Measurements from ENCODE around the gene TMUB1. TPM values are rescaled to one million over a fixed set of nuclear protein-coding genes. Genes with fewer than 3 reads are reported as not detected.

TMUB1 gene
- polyA plus RNA-seq, 4 donors = 66.4 to 144 (median 77.2) TPM

- Histone ChIP-seq H3K27me3 (ENCODE audit: control insufficient read depth in 3 of 3, insufficient read depth in 3 of 3, low read length in 3 of 3) (no peaks in the 10 kb centered on the region), H3K27ac (ENCODE audit: low read depth in 1 of 3, low read length in 2 of 3) (peak overlapping the region in 2 of 3 donors; percentile 20 to 59), H3K4me1 (ENCODE audit: control insufficient read depth in 3 of 3, insufficient read depth in 2 of 3, low read depth in 1 of 3, low read length in 2 of 3) (peaks cover 0 to 29% (median 0%) of the 10 kb centered on the region in 3 donors), H3K36me3 (ENCODE audit: control insufficient read depth in 3 of 3, insufficient read depth in 2 of 3, low read depth in 1 of 3, low read length in 3 of 3) (peaks cover 6 to 88% (median 9%) of the 10 kb centered on the region in 3 donors), H3K9me3 (ENCODE audit: control insufficient read depth in 2 of 2, insufficient read depth in 1 of 2, low read depth in 1 of 2, low read length in 1 of 2) (peaks cover 0 to 17% of the 10 kb centered on the region in 2 donors), H3K4me3 (ENCODE audit: low read depth in 1 of 3, low read length in 3 of 3) (no peak overlapping the region)
- DNase-seq (peak; percentile 30 to 71), FAIRE-seq (no peak)
- 66 to 78% (median 70%) methylated on average over 23 to 28 of the region's 28 CpGs for WGBS, 3 donors
These were observed 46.0 kb upstream of the TMUB1 start for GRCh38 chr7:151129117-151129959.

GRCh38 chr7:151128716-151129115 lies 45.4 kb upstream of the TMUB1 start:
- peaks cover 0 to 17% of the 10 kb centered on the region in 2 donors for H3K9me3 ChIP-seq (ENCODE audit: control insufficient read depth in 2 of 2, insufficient read depth in 1 of 2, low read depth in 1 of 2, low read length in 1 of 2)
- H3K27me3 ChIP-seq (ENCODE audit: control insufficient read depth in 3 of 3, insufficient read depth in 3 of 3, low read length in 3 of 3) = no peaks in the 10 kb centered on the region
- no peak overlapping the region for H3K27ac ChIP-seq (ENCODE audit: low read depth in 1 of 3, low read length in 2 of 3)
- no peak for DNase-seq
- H3K36me3 ChIP-seq (ENCODE audit: control insufficient read depth in 3 of 3, insufficient read depth in 2 of 3, low read depth in 1 of 3, low read length in 3 of 3) = peaks cover 6 to 87% (median 9%) of the 10 kb centered on the region in 3 donors
- FAIRE-seq = no peak
- 89 to 91% (median 91%) methylated on average over 8 of the region's 8 CpGs for WGBS, 3 donors
- H3K4me1 ChIP-seq (ENCODE audit: control insufficient read depth in 3 of 3, insufficient read depth in 2 of 3, low read depth in 1 of 3, low read length in 2 of 3) = peaks cover 0 to 29% (median 0%) of the 10 kb centered on the region in 3 donors
- no peak overlapping the region for H3K4me3 ChIP-seq (ENCODE audit: low read depth in 1 of 3, low read length in 3 of 3)

- H3K4me1 ChIP-seq (ENCODE audit: control insufficient read depth in 3 of 3, insufficient read depth in 2 of 3, low read depth in 1 of 3, low read length in 2 of 3) = peaks cover 0 to 29% (median 0%) of the 10 kb centered on the region in 3 donors
- H3K4me3 ChIP-seq (ENCODE audit: low read depth in 1 of 3, low read length in 3 of 3) = no peak overlapping the region
- no peaks in the 10 kb centered on the region for H3K27me3 ChIP-seq (ENCODE audit: control insufficient read depth in 3 of 3, insufficient read depth in 3 of 3, low read length in 3 of 3)
- no peak for DNase-seq
- FAIRE-seq = no peak
- H3K36me3 ChIP-seq (ENCODE audit: control insufficient read depth in 3 of 3, insufficient read depth in 2 of 3, low read depth in 1 of 3, low read length in 3 of 3) = peaks cover 6 to 87% (median 9%) of the 10 kb centered on the region in 3 donors
- peaks cover 0 to 11% of the 10 kb centered on the region in 2 donors for H3K9me3 ChIP-seq (ENCODE audit: control insufficient read depth in 2 of 2, insufficient read depth in 1 of 2, low read depth in 1 of 2, low read length in 1 of 2)
- no peak overlapping the region for H3K27ac ChIP-seq (ENCODE audit: low read depth in 1 of 3, low read length in 2 of 3)
- 81 to 87% (median 85%) methylated on average over 12 to 14 of the region's 14 CpGs for WGBS, 3 donors
These were observed 44.9 kb upstream of the TMUB1 start for GRCh38 chr7:151128144-151128543.

GRCh38 chr7:151126491-151127137 lies 43.3 kb upstream of the TMUB1 start:
- no peak for FAIRE-seq
- Histone ChIP-seq H3K9me3 (ENCODE audit: control insufficient read depth in 2 of 2, insufficient read depth in 1 of 2, low read depth in 1 of 2, low read length in 1 of 2) (no peaks in the 10 kb centered on the region), H3K27ac (ENCODE audit: low read depth in 1 of 3, low read length in 2 of 3) (no peak overlapping the region), H3K4me3 (ENCODE audit: low read depth in 1 of 3, low read length in 3 of 3) (no peak overlapping the region), H3K27me3 (ENCODE audit: control insufficient read depth in 3 of 3, insufficient read depth in 3 of 3, low read length in 3 of 3) (no peaks in the 10 kb centered on the region), H3K36me3 (ENCODE audit: control insufficient read depth in 3 of 3, insufficient read depth in 2 of 3, low read depth in 1 of 3, low read length in 3 of 3) (peaks cover 0 to 86% (median 5%) of the 10 kb centered on the region in 3 donors), H3K4me1 (ENCODE audit: control insufficient read depth in 3 of 3, insufficient read depth in 2 of 3, low read depth in 1 of 3, low read length in 2 of 3) (peaks cover 0 to 29% (median 0%) of the 10 kb centered on the region in 3 donors)
- WGBS, 3 donors = 40 to 68% (median 48%) methylated on average over 15 to 19 of the region's 19 CpGs
- peak in 1 of 2 donors; percentile 73 for DNase-seq

- Histone ChIP-seq H3K27ac (ENCODE audit: low read depth in 1 of 3, low read length in 2 of 3) (no peak overlapping the region), H3K9me3 (ENCODE audit: control insufficient read depth in 2 of 2, insufficient read depth in 1 of 2, low read depth in 1 of 2, low read length in 1 of 2) (no peaks in the 10 kb centered on the region), H3K4me3 (ENCODE audit: low read depth in 1 of 3, low read length in 3 of 3) (peak overlapping the region in 2 of 3 donors; percentile 28 to 44), H3K36me3 (ENCODE audit: control insufficient read depth in 3 of 3, insufficient read depth in 2 of 3, low read depth in 1 of 3, low read length in 3 of 3) (peaks cover 0 to 86% (median 5%) of the 10 kb centered on the region in 3 donors), H3K27me3 (ENCODE audit: control insufficient read depth in 3 of 3, insufficient read depth in 3 of 3, low read length in 3 of 3) (no peaks in the 10 kb centered on the region), H3K4me1 (ENCODE audit: control insufficient read depth in 3 of 3, insufficient read depth in 2 of 3, low read depth in 1 of 3, low read length in 2 of 3) (peaks cover 0 to 29% (median 0%) of the 10 kb centered on the region in 3 donors)
- DNase-seq = peak in 1 of 2 donors; percentile 36
- 10 to 32% (median 32%) methylated on average over 36 to 58 of the region's 58 CpGs for WGBS, 3 donors
- FAIRE-seq = no peak
These were observed 42.7 kb upstream of the TMUB1 start for GRCh38 chr7:151125846-151126481.

- peaks cover 0 to 29% (median 0%) of the 10 kb centered on the region in 3 donors for H3K4me1 ChIP-seq (ENCODE audit: control insufficient read depth in 3 of 3, insufficient read depth in 2 of 3, low read depth in 1 of 3, low read length in 2 of 3)
- no peak overlapping the region for H3K27ac ChIP-seq (ENCODE audit: low read depth in 1 of 3, low read length in 2 of 3)
- no peaks in the 10 kb centered on the region for H3K9me3 ChIP-seq (ENCODE audit: control insufficient read depth in 2 of 2, insufficient read depth in 1 of 2, low read depth in 1 of 2, low read length in 1 of 2)
- peaks cover 0 to 86% (median 5%) of the 10 kb centered on the region in 3 donors for H3K36me3 ChIP-seq (ENCODE audit: control insufficient read depth in 3 of 3, insufficient read depth in 2 of 3, low read depth in 1 of 3, low read length in 3 of 3)
- H3K27me3 ChIP-seq (ENCODE audit: control insufficient read depth in 3 of 3, insufficient read depth in 3 of 3, low read length in 3 of 3) = no peaks in the 10 kb centered on the region
- FAIRE-seq (no peak), DNase-seq (peak; percentile 50 to 59)
- H3K4me3 ChIP-seq (ENCODE audit: low read depth in 1 of 3, low read length in 3 of 3) = peak overlapping the region in 2 of 3 donors; percentile 28 to 44
- 16 to 31% (median 21%) methylated on average over 21 to 22 of the region's 22 CpGs for WGBS, 3 donors
These were observed 42.2 kb upstream of the TMUB1 start for GRCh38 chr7:151125470-151125845.

- Histone ChIP-seq H3K4me1 (ENCODE audit: control insufficient read depth in 3 of 3, insufficient read depth in 2 of 3, low read depth in 1 of 3, low read length in 2 of 3) (peaks cover 0 to 25% (median 0%) of the 10 kb centered on the region in 3 donors), H3K4me3 (ENCODE audit: low read depth in 1 of 3, low read length in 3 of 3) (no peak overlapping the region), H3K9me3 (ENCODE audit: control insufficient read depth in 2 of 2, insufficient read depth in 1 of 2, low read depth in 1 of 2, low read length in 1 of 2) (no peaks in the 10 kb centered on the region), H3K27me3 (ENCODE audit: control insufficient read depth in 3 of 3, insufficient read depth in 3 of 3, low read length in 3 of 3) (no peaks in the 10 kb centered on the region), H3K36me3 (ENCODE audit: control insufficient read depth in 3 of 3, insufficient read depth in 2 of 3, low read depth in 1 of 3, low read length in 3 of 3) (peaks cover 3 to 86% (median 5%) of the 10 kb centered on the region in 3 donors), H3K27ac (ENCODE audit: low read depth in 1 of 3, low read length in 2 of 3) (no peak overlapping the region)
- WGBS, 3 donors = 84 to 89% (median 88%) methylated on average over 14 of the region's 14 CpGs
- DNase-seq (no peak), FAIRE-seq (no peak)
These were observed 41.7 kb upstream of the TMUB1 start for GRCh38 chr7:151124899-151125399.

GRCh38 chr7:151124481-151124880 lies 41.2 kb upstream of the TMUB1 start:
- Histone ChIP-seq H3K27ac (ENCODE audit: low read depth in 1 of 3, low read length in 2 of 3) (no peak overlapping the region), H3K36me3 (ENCODE audit: control insufficient read depth in 3 of 3, insufficient read depth in 2 of 3, low read depth in 1 of 3, low read length in 3 of 3) (peaks cover 3 to 86% (median 5%) of the 10 kb centered on the region in 3 donors)

More at GRCh38 chr7:151124481-151124880, 41.2 kb upstream of the TMUB1 start:
- 70 to 86% (median 83%) methylated on average over 7 of the region's 7 CpGs for WGBS, 3 donors
- DNase-seq (no peak), FAIRE-seq (no peak)
- no peaks in the 10 kb centered on the region for H3K9me3 ChIP-seq (ENCODE audit: control insufficient read depth in 2 of 2, insufficient read depth in 1 of 2, low read depth in 1 of 2, low read length in 1 of 2)
- no peak overlapping the region for H3K4me3 ChIP-seq (ENCODE audit: low read depth in 1 of 3, low read length in 3 of 3)
- no peaks in the 10 kb centered on the region for H3K27me3 ChIP-seq (ENCODE audit: control insufficient read depth in 3 of 3, insufficient read depth in 3 of 3, low read length in 3 of 3)
- H3K4me1 ChIP-seq (ENCODE audit: control insufficient read depth in 3 of 3, insufficient read depth in 2 of 3, low read depth in 1 of 3, low read length in 2 of 3) = peaks cover 0 to 20% (median 0%) of the 10 kb centered on the region in 3 donors
